H1 (cell line): Measurements from ENCODE around the gene PDCD7. TPM values are rescaled to one million over a fixed set of nuclear protein-coding genes. Genes with fewer than 3 reads are reported as not detected.

Experiments
- NANOG ChIP-seq: IDR thresholded peaks from 2 replicates; pipeline ENCODE4 v1.6.1; 2011; ENCODE audit warnings: low read length, low read depth, mild to moderate bottlenecking, inconsistent platforms; ENCODE audit not compliant: insufficient read depth, poor library complexity, severe bottlenecking
- ZNF274 ChIP-seq: IDR thresholded peaks from 2 replicates; pipeline ENCODE4 v1.7.0; 2012; ENCODE audit warnings: low read length, borderline replicate concordance; ENCODE audit errors: extremely low read depth
- polyA plus RNA-seq, 7 experiments: library from polyadenylated mRNA; depleted of rRNA in 3 of 7; stranded (reverse) in 5 of 7; unstranded in 2 of 7; fragments of >200 nt in 5 of 7; fragments of 200-250 nt in 2 of 7; gene quantifications; 1 replicate in 5 of 7; 2 replicates in 1 of 7; 4 replicates in 1 of 7; pipeline versions ENCODE4 v1.2.1 to v1.2.3, GENCODE V29; 2011 to 2013; ENCODE audit warnings: missing spikeins in 2 of 7, mixed read lengths in 2 of 7
- total RNA-seq: library from RNA; stranded (reverse); fragmentation: NEBNext Ultra II Directional; extraction: Animal tissue kit (Norgen Biotek cat#: 25700); gene quantifications from 2 replicates; pipeline ENCODE4 v1.2.1, GENCODE V29; 2021

PDCD7 gene
- total and polyA plus RNA-seq, 2 of the 8 experiments (the other 6 are each of a cell fraction or from before 2014, with no cell fraction given), result 11.5 to 25.6 TPM

DNA sequence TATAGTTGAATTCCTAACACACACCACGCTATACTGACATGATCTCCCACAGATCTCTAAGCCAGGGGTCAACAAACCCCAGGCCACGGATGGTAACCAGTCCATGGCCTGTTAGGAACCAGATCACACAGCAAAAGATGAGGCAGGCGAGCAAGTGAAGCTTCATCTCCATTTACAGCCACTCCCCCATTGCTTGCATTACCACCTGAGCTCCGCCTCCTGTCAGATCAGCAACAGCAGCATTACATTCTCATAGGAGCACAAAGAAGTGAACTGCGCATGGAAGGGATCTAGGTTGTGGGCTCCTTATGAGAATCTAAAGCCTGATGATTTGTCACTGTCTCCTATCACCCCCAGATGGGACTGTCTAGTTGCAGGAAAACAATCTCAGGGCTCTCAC, 2.7 kb downstream of the PDCD7 start (continued):
- no peak for TF ChIP-seq ZNF274
- no peak for TF ChIP-seq NANOG
